HEK293 (cell line): Measurements from ENCODE around the gene EYS.

Source experiments
- SALL2 ChIP-seq: fragments of 450-650 bp; formaldehyde crosslinking; IDR thresholded peaks from 2 replicates; pipeline ENCODE4 v1.5.0; 2017; ENCODE audit warnings: missing biosample characterization, mild to moderate bottlenecking, missing genetic modification characterization, borderline replicate concordance
- TF ChIP-seq, protein P1 (sequence below): fragments of 450-650 bp; formaldehyde crosslinking; IDR thresholded peaks from 2 replicates; pipeline ENCODE4 v1.5.1; 2016; ENCODE audit warnings: missing biosample characterization, missing genetic modification characterization
- TF ChIP-seq, protein P2 (sequence below): sonication (generic); formaldehyde crosslinking; IDR thresholded peaks from 2 replicates; pipeline ENCODE4 v1.8.1; 2022; ENCODE audit warnings: mild to moderate bottlenecking, moderate library complexity, missing genetic modification reagents
- TF ChIP-seq, protein P3 (sequence below): fragments of 450-650 bp; formaldehyde crosslinking; IDR thresholded peaks from 2 replicates; pipeline ENCODE4 v1.5.1; 2016; ENCODE audit warnings: missing biosample characterization, missing genetic modification characterization, low read depth

DNA sequence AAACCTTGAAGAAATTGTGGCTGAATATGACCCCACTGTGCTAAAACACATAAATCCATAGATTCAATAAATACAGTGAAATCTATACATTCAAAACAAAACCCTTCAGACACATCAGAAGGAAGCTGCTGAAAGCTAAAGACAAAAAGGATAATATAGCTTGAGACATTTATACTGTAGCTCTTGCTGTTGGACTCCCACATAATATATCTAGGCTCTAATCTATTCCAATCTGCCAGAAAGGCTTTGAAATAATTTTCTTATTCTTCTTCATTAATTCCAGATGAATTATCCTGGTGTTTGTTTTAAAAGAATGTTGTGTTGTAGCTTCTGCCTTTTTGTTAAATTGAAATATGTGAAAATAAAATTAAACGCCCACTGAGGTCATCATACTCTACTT lies 454.0 kb downstream of the EYS start:
- TF ChIP-seq, protein P1, sequence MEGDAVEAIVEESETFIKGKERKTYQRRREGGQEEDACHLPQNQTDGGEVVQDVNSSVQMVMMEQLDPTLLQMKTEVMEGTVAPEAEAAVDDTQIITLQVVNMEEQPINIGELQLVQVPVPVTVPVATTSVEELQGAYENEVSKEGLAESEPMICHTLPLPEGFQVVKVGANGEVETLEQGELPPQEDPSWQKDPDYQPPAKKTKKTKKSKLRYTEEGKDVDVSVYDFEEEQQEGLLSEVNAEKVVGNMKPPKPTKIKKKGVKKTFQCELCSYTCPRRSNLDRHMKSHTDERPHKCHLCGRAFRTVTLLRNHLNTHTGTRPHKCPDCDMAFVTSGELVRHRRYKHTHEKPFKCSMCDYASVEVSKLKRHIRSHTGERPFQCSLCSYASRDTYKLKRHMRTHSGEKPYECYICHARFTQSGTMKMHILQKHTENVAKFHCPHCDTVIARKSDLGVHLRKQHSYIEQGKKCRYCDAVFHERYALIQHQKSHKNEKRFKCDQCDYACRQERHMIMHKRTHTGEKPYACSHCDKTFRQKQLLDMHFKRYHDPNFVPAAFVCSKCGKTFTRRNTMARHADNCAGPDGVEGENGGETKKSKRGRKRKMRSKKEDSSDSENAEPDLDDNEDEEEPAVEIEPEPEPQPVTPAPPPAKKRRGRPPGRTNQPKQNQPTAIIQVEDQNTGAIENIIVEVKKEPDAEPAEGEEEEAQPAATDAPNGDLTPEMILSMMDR (tag by site-specific recombination), result no peak
- TF ChIP-seq, protein P2, sequence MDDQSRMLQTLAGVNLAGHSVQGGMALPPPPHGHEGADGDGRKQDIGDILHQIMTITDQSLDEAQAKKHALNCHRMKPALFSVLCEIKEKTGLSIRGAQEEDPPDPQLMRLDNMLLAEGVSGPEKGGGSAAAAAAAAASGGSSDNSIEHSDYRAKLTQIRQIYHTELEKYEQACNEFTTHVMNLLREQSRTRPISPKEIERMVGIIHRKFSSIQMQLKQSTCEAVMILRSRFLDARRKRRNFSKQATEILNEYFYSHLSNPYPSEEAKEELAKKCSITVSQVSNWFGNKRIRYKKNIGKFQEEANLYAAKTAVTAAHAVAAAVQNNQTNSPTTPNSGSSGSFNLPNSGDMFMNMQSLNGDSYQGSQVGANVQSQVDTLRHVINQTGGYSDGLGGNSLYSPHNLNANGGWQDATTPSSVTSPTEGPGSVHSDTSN (CRISPR knock-in tag), result no peak
- TF ChIP-seq, protein P3, sequence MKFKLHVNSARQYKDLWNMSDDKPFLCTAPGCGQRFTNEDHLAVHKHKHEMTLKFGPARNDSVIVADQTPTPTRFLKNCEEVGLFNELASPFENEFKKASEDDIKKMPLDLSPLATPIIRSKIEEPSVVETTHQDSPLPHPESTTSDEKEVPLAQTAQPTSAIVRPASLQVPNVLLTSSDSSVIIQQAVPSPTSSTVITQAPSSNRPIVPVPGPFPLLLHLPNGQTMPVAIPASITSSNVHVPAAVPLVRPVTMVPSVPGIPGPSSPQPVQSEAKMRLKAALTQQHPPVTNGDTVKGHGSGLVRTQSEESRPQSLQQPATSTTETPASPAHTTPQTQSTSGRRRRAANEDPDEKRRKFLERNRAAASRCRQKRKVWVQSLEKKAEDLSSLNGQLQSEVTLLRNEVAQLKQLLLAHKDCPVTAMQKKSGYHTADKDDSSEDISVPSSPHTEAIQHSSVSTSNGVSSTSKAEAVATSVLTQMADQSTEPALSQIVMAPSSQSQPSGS (tag by site-specific recombination), result no peak
- no peak for TF ChIP-seq SALL2
